SK-N-SH treated with all-trans-retinoic acid at 6 μM for 48 hours (cell line): ENCODE measurements around the gene ARHGAP22.
A peak's percentile ranks its signal among the peaks of the same experiment; 100 is the strongest.

Experiments
- ATAC-seq: fragments of 200-7000 bp; cut with Tn5 transposase; 3 replicates; pipeline ENCODE4 v1.9.1; 2020; ENCODE audit warnings: mild to moderate bottlenecking, moderate library complexity
- ARNTL ChIP-seq: fragments of 450-650 bp; formaldehyde crosslinking; IDR thresholded peaks from 2 replicates; pipeline ENCODE4 v1.5.0; 2020; ENCODE audit warnings: low read depth, mild to moderate bottlenecking, moderate library complexity, borderline replicate concordance
- BACH2 ChIP-seq: fragments of 250-450 bp; sonication (Bioruptor Pico); IDR thresholded peaks from 2 replicates; pipeline ENCODE4 v1.9.0; 2021; ENCODE audit warnings: mild to moderate bottlenecking, borderline replicate concordance
- ESRRG ChIP-seq: fragments of 250-450 bp; sonication (Bioruptor Pico); IDR thresholded peaks from 2 replicates; pipeline ENCODE4 v1.6.1; 2021; ENCODE audit warnings: mild to moderate bottlenecking
- GLIS3 ChIP-seq: fragments of 250-450 bp; sonication (Bioruptor Pico); IDR thresholded peaks from 2 replicates; pipeline ENCODE4 v1.5.0; 2020; ENCODE audit warnings: mild to moderate bottlenecking, moderate library complexity
- ISL1 ChIP-seq: fragments of 250-450 bp; sonication (Bioruptor Pico); IDR thresholded peaks from 2 replicates; pipeline ENCODE4 v2.1.2; 2022; ENCODE audit warnings: mild to moderate bottlenecking, moderate library complexity
- OSR1 ChIP-seq: fragments of 250-450 bp; sonication (Bioruptor Pico); IDR thresholded peaks from 2 replicates; pipeline ENCODE4 v1.8.0; 2022; ENCODE audit warnings: moderate library complexity, mild to moderate bottlenecking, inconsistent platforms
- POU6F1 ChIP-seq: fragments of 250-450 bp; sonication (Bioruptor Pico); IDR thresholded peaks from 2 replicates; pipeline ENCODE4 v1.8.0; 2021; ENCODE audit warnings: low read depth, mild to moderate bottlenecking, moderate library complexity, borderline replicate concordance
- PPARA ChIP-seq: fragments of 250-450 bp; sonication (Bioruptor Pico); IDR thresholded peaks from 2 replicates; pipeline ENCODE4 v1.5.0; 2020; ENCODE audit warnings: mild to moderate bottlenecking, borderline replicate concordance
- RARB ChIP-seq: fragments of 250-450 bp; sonication (Bioruptor Pico); IDR thresholded peaks from 2 replicates; pipeline ENCODE4 v1.8.0; 2021; ENCODE audit warnings: mild to moderate bottlenecking, moderate library complexity
- SNAI2 ChIP-seq: fragments of 250-450 bp; sonication (Bioruptor Pico); IDR thresholded peaks from 2 replicates; pipeline ENCODE4 v1.5.0; 2020; ENCODE audit warnings: mild to moderate bottlenecking, moderate library complexity
- TCF4 ChIP-seq: fragments of 250-450 bp; sonication (Bioruptor Pico); IDR thresholded peaks from 2 replicates; pipeline ENCODE4 v1.8.0; 2021; ENCODE audit warnings: mild to moderate bottlenecking, moderate library complexity, borderline replicate concordance
- TOX ChIP-seq: fragments of 250-450 bp; sonication (Bioruptor Pico); IDR thresholded peaks from 2 replicates; pipeline ENCODE4 v1.8.0; 2021; ENCODE audit warnings: mild to moderate bottlenecking, moderate library complexity, borderline replicate concordance
- ZC3H10 ChIP-seq: fragments of 250-450 bp; sonication (Bioruptor Pico); IDR thresholded peaks from 2 replicates; pipeline ENCODE4 v1.5.1; 2021; ENCODE audit warnings: mild to moderate bottlenecking, moderate library complexity
- ZFP3 ChIP-seq: fragments of 250-450 bp; sonication (Bioruptor Pico); IDR thresholded peaks from 2 replicates; pipeline ENCODE4 v1.5.0; 2020; ENCODE audit warnings: mild to moderate bottlenecking, moderate library complexity
- ZFP30 ChIP-seq: fragments of 450-650 bp; formaldehyde crosslinking; IDR thresholded peaks from 2 replicates; pipeline ENCODE4 v1.5.0; 2022; ENCODE audit warnings: mild to moderate bottlenecking, moderate library complexity
- ZNF565 ChIP-seq: fragments of 450-650 bp; formaldehyde crosslinking; conservative IDR thresholded peaks from 2 replicates; pipeline ENCODE4 v1.5.0; 2020; ENCODE audit warnings: low read depth, mild to moderate bottlenecking, moderate library complexity
- ZNF70 ChIP-seq: fragments of 450-650 bp; formaldehyde crosslinking; IDR thresholded peaks from 2 replicates; pipeline ENCODE4 v1.5.0; 2020; ENCODE audit warnings: mild to moderate bottlenecking, moderate library complexity
- ZNF8 ChIP-seq: fragments of 450-650 bp; formaldehyde crosslinking; IDR thresholded peaks from 2 replicates; pipeline ENCODE4 v1.5.0; 2020; ENCODE audit warnings: mild to moderate bottlenecking, moderate library complexity
- TF ChIP-seq, protein P1 (sequence below): fragments of 250-450 bp; sonication (Bioruptor Pico); IDR thresholded peaks from 2 replicates; pipeline ENCODE4 v1.5.0; 2020; ENCODE audit warnings: mild to moderate bottlenecking, moderate library complexity
- TF ChIP-seq, protein P2 (sequence below): fragments of 250-450 bp; sonication (Bioruptor Pico); IDR thresholded peaks from 2 replicates; pipeline ENCODE4 v1.5.1; 2020; ENCODE audit warnings: low read depth, mild to moderate bottlenecking, moderate library complexity
- TF ChIP-seq, protein P3 (sequence below): fragments of 250-450 bp; sonication (Bioruptor Pico); IDR thresholded peaks from 2 replicates; pipeline ENCODE4 v1.8.0; 2020; ENCODE audit warnings: mild to moderate bottlenecking, moderate library complexity, borderline replicate concordance

ARHGAP22 gene

DNA sequence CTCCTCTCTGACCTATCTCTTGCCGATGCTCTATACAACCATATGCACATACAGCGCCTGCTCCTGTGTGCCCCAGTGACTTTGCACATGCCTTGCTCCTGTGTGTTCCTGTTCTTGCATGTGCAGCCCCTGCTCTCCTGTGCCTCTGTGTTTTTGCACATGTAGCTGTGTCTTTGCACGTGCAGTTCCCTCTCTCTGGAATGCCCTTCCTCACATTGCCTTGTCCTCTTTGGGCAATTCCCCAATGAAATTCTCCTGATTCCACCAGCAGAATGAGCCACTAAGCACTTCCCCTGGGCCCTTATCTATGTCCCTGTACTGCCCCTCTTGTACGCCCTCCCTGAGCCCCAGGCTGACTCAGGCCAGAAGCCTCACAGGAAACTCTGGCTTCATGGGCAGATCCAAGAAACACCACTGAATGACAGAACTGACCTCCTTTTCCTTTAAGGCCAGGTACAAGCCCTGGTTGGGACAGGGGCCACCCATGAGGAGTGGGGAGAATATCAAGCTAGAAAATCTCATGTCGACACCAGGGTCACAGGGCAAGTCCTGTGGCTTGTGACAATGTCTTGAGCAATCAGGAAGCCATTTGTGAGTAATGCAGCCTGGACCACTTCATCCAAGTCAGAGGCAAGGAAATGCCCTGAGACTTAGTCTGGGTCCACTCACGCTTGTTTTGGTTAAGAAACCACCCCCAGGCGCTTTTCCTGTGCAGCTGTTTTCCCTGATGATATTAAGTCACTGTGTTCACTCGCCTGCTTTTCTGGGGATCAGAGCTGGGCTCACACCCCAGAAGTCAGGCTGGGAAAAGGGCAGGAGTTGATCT, 1.9 kb upstream of the ARHGAP22 start:
- ATAC-seq = peak; percentile 22; the same call in 2 of the 3 replicates
- TF ChIP-seq ESRRG (CRISPR knock-in tag) = no peak
- TF ChIP-seq, protein P1, sequence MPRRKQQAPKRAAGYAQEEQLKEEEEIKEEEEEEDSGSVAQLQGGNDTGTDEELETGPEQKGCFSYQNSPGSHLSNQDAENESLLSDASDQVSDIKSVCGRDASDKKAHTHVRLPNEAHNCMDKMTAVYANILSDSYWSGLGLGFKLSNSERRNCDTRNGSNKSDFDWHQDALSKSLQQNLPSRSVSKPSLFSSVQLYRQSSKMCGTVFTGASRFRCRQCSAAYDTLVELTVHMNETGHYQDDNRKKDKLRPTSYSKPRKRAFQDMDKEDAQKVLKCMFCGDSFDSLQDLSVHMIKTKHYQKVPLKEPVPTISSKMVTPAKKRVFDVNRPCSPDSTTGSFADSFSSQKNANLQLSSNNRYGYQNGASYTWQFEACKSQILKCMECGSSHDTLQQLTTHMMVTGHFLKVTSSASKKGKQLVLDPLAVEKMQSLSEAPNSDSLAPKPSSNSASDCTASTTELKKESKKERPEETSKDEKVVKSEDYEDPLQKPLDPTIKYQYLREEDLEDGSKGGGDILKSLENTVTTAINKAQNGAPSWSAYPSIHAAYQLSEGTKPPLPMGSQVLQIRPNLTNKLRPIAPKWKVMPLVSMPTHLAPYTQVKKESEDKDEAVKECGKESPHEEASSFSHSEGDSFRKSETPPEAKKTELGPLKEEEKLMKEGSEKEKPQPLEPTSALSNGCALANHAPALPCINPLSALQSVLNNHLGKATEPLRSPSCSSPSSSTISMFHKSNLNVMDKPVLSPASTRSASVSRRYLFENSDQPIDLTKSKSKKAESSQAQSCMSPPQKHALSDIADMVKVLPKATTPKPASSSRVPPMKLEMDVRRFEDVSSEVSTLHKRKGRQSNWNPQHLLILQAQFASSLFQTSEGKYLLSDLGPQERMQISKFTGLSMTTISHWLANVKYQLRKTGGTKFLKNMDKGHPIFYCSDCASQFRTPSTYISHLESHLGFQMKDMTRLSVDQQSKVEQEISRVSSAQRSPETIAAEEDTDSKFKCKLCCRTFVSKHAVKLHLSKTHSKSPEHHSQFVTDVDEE (CRISPR knock-in tag) = no peak
- no peak for TF ChIP-seq OSR1 (CRISPR knock-in tag)
- no peak for TF ChIP-seq BACH2 (CRISPR knock-in tag)
- no peak for TF ChIP-seq TOX (CRISPR knock-in tag)
- no peak for TF ChIP-seq SNAI2
- TF ChIP-seq PPARA (CRISPR knock-in tag) = no peak
- no peak for TF ChIP-seq RARB (CRISPR knock-in tag)
- TF ChIP-seq ARNTL (CRISPR knock-in tag) = no peak
- no peak for TF ChIP-seq ZNF8 (CRISPR knock-in tag)
- no peak for TF ChIP-seq GLIS3
- no peak for TF ChIP-seq POU6F1 (CRISPR knock-in tag)
- TF ChIP-seq TCF4 (CRISPR knock-in tag) = no peak
- TF ChIP-seq ZNF70 (CRISPR knock-in tag) = no peak
- TF ChIP-seq ISL1 = no peak
- TF ChIP-seq, protein P2, sequence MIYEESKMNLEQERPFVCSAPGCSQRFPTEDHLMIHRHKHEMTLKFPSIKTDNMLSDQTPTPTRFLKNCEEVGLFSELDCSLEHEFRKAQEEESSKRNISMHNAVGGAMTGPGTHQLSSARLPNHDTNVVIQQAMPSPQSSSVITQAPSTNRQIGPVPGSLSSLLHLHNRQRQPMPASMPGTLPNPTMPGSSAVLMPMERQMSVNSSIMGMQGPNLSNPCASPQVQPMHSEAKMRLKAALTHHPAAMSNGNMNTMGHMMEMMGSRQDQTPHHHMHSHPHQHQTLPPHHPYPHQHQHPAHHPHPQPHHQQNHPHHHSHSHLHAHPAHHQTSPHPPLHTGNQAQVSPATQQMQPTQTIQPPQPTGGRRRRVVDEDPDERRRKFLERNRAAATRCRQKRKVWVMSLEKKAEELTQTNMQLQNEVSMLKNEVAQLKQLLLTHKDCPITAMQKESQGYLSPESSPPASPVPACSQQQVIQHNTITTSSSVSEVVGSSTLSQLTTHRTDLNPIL = no peak

DNA sequence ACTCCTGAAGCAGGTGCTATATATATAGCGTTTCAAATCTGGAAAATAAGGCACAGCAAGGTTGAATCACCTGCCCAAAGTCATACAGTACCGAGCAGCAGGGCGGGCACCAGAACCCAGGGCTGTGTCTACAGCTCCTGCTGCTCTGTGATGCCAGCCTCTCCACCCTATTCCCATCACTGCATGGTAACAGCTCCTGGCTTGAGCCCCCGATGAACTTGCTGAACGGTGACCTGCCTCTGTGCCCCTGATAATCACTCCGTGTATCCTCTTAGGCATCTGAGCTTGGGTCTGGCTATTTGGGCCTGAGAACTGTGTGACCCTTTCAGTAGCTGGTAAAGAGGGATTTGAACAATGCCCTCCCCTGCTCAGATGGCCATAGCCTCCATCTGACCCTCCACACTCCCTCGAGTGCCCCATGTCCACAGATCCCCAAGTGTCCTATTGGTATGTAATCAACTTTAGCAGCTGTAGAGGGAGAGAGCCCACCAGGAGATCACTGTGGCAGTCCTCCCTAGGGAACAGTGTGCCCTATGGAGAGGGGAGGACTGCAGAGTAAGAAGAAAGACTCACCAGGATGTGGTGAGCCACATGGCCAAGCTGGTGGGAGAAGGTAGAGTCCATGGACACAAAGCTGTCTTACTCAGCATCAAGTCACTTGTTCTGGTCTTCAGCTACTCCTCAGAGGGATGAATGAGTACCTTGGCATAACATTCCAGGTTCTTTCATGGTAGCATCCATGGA, 1.1 kb upstream of the ARHGAP22 start:
- ATAC-seq = no peak
- TF ChIP-seq OSR1 (CRISPR knock-in tag) (no peak), ZNF70 (CRISPR knock-in tag) (no peak), ZC3H10 (CRISPR knock-in tag) (no peak), ZNF565 (CRISPR knock-in tag) (no peak), ARNTL (CRISPR knock-in tag) (no peak), POU6F1 (CRISPR knock-in tag) (no peak), RARB (CRISPR knock-in tag) (no peak), ESRRG (CRISPR knock-in tag) (no peak), ZFP3 (CRISPR knock-in tag) (no peak), ISL1 (no peak), TOX (CRISPR knock-in tag) (no peak), PPARA (CRISPR knock-in tag) (no peak), ZFP30 (no peak)
- TF ChIP-seq, protein P1 (CRISPR knock-in tag) = no peak
- TF ChIP-seq, protein P3, sequence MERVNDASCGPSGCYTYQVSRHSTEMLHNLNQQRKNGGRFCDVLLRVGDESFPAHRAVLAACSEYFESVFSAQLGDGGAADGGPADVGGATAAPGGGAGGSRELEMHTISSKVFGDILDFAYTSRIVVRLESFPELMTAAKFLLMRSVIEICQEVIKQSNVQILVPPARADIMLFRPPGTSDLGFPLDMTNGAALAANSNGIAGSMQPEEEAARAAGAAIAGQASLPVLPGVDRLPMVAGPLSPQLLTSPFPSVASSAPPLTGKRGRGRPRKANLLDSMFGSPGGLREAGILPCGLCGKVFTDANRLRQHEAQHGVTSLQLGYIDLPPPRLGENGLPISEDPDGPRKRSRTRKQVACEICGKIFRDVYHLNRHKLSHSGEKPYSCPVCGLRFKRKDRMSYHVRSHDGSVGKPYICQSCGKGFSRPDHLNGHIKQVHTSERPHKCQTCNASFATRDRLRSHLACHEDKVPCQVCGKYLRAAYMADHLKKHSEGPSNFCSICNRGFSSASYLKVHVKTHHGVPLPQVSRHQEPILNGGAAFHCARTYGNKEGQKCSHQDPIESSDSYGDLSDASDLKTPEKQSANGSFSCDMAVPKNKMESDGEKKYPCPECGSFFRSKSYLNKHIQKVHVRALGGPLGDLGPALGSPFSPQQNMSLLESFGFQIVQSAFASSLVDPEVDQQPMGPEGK (CRISPR knock-in tag) = no peak
- TF ChIP-seq, all 23 proteins: peak for 0
